Esophagus squamous epithelium (tissue), 5 donors: Measurements from ENCODE around the gene HDAC1. TPM values are rescaled to one million over a fixed set of nuclear protein-coding genes. Genes with fewer than 3 reads are reported as not detected.

ENCODE experiments used
- DNase-seq: peaks from one replicate; lab custom pipeline; 2025; lab: John Stamatoyannopoulos, UW
- H3K27ac ChIP-seq, 4 donors: fragments of 200-600 bp; sonication (generic); one replicate each; pipeline ENCODE4 v1.5.1; 2016 to 2019; ENCODE audit warnings: mild to moderate bottlenecking in 1 of 4
- H3K27me3 ChIP-seq, 4 donors: fragments of 200-600 bp; sonication (generic); 1 replicate in 3 of 4; 2 replicates in 1 of 4; pipeline versions ENCODE4 v1.5.1 to v1.6.0; 2017 to 2021; ENCODE audit warnings: antibody characterized with exemption in 1 of 4
- H3K36me3 ChIP-seq, 3 donors: fragments of 200-600 bp; sonication (generic); one replicate each; pipeline ENCODE4 v1.5.1; 2016 to 2019
- H3K4me1 ChIP-seq, 3 donors: fragments of 200-600 bp; sonication (generic); one replicate each; pipeline ENCODE4 v1.5.1; 2017 to 2019
- H3K4me3 ChIP-seq, 4 donors: fragments of 200-600 bp; sonication (generic); 1 replicate in 3 of 4; 2 replicates in 1 of 4; pipeline ENCODE4 v1.5.1; 2016 to 2019; ENCODE audit warnings: mild to moderate bottlenecking in 2 of 4, moderate library complexity in 1 of 4
- H3K9me3 ChIP-seq, 3 donors: fragments of 200-600 bp; sonication (generic); one replicate each; pipeline ENCODE4 v1.5.1; 2016 to 2019
- CTCF ChIP-seq, 6 experiments: fragments of 450-650 bp in 4 of 6; fragments of 200-600 bp in 2 of 6; sonication (generic) in 2 of 6; IDR thresholded peaks; one replicate each; pipeline ENCODE4 v1.5.1; 2016 to 2019; ENCODE audit warnings: antibody characterized with exemption in 6 of 6, mild to moderate bottlenecking in 4 of 6, moderate library complexity in 4 of 6
- POLR2A ChIP-seq, 4 donors: fragments of 450-650 bp; IDR thresholded peaks; one replicate each; pipeline ENCODE4 v1.6.1; 2017; ENCODE audit warnings: antibody characterized with exemption in 4 of 4, mild to moderate bottlenecking in 4 of 4, moderate library complexity in 3 of 4
- WGBS, 2 donors: methylation state at CpG; one replicate each; pipeline ENCODE4 v1.1.5; 2018; 5-methylcytosine and 5-hydroxymethylcytosine counted together
- intact Hi-C: fragments of 100-400 bp; cut with DNase I; formaldehyde crosslinking; loops from one replicate; pipeline ENCODE4 v1.15.0; 2022
- total RNA-seq, 4 donors: library from RNA; depleted of rRNA; stranded (reverse); fragments of >200 nt; gene quantifications; one replicate each; pipeline ENCODE4 v1.1.0, GENCODE V29; 2016
- donor health status: DM: yes; HTN: yes; CAD: no.

Gene HDAC1
- total RNA-seq, 4 donors from 2014 or later = 74.3 to 115 (median 96.0) TPM

GRCh38 chr1:32337855-32338636 is 46.2 kb downstream of the HDAC1 start:
- intact Hi-C loops = no loop called here
- 53 to 54% methylated on average over 6 to 13 of the region's 16 CpGs for WGBS, 2 donors
- peaks cover 0 to 15% (median 0%) of the 10 kb centered on the region in 3 donors for H3K36me3 ChIP-seq
- H3K4me3 ChIP-seq = no peak overlapping the region
- no peak for DNase-seq
- TF ChIP-seq CTCF (IDR thresholded peaks at IDR 0.05) (no peak), POLR2A (IDR thresholded peaks at IDR 0.05) (no peak)
- peaks cover 0 to 14% (median 0%) of the 10 kb centered on the region in 4 donors for H3K27me3 ChIP-seq
- H3K27ac ChIP-seq = peak overlapping the region in 1 of 4 donors; percentile 34
- no peaks in the 10 kb centered on the region for H3K9me3 ChIP-seq
- peaks cover 31 to 59% (median 39%) of the 10 kb centered on the region in 3 donors for H3K4me1 ChIP-seq

GRCh38 chr1:32338637-32339145 is 46.8 kb downstream of the HDAC1 start:
- Histone ChIP-seq H3K36me3 (peaks cover 0 to 8% (median 0%) of the 10 kb centered on the region in 3 donors), H3K9me3 (no peaks in the 10 kb centered on the region), H3K27me3 (peaks cover 0 to 14% (median 0%) of the 10 kb centered on the region in 4 donors), H3K27ac (peak overlapping the region in 1 of 4 donors; percentile 34), H3K4me3 (no peak overlapping the region), H3K4me1 (peaks cover 31 to 56% (median 39%) of the 10 kb centered on the region in 3 donors)
- intact Hi-C loops = no loop called here
- no peak for DNase-seq
- WGBS, 2 donors = 77 to 84% methylated on average over 5 to 14 of the region's 14 CpGs
- TF ChIP-seq POLR2A (IDR thresholded peaks at IDR 0.05) (no peak), CTCF (IDR thresholded peaks at IDR 0.05) (no peak)

- Histone ChIP-seq H3K36me3 (peaks cover 0 to under 1% (median 0%) of the 10 kb centered on the region in 3 donors), H3K27ac (no peak overlapping the region), H3K4me1 (peaks cover 29 to 49% (median 35%) of the 10 kb centered on the region in 3 donors), H3K9me3 (no peaks in the 10 kb centered on the region), H3K27me3 (peaks cover 0 to 14% (median 0%) of the 10 kb centered on the region in 4 donors), H3K4me3 (no peak overlapping the region)
- no peak for TF ChIP-seq CTCF (IDR thresholded peaks at IDR 0.05)
- no peak for TF ChIP-seq POLR2A (IDR thresholded peaks at IDR 0.05)
- 50 to 77% methylated on average over 2 of the region's 5 CpGs for WGBS, 2 donors
- intact Hi-C loops = no loop called here
- DNase-seq = no peak
Observed at GRCh38 chr1:32339363-32339978, 47.6 kb downstream of the HDAC1 start.

- intact Hi-C loops = no loop called here
- no peak for DNase-seq
- Histone ChIP-seq H3K4me1 (peaks cover 11 to 41% (median 26%) of the 10 kb centered on the region in 3 donors), H3K4me3 (no peak overlapping the region), H3K9me3 (no peaks in the 10 kb centered on the region), H3K27ac (peak overlapping the region in 1 of 4 donors; percentile 2), H3K27me3 (peaks cover 0 to 8% (median 0%) of the 10 kb centered on the region in 4 donors), H3K36me3 (no peaks in the 10 kb centered on the region)
- TF ChIP-seq POLR2A (IDR thresholded peaks at IDR 0.05) = no peak
- no peak for TF ChIP-seq CTCF (IDR thresholded peaks at IDR 0.05)
- 90 to 97% methylated on average over 8 to 11 of the region's 11 CpGs for WGBS, 2 donors
Observed at GRCh38 chr1:32341186-32341757, 49.4 kb downstream of the HDAC1 start.
